NCI-H69 (cell line): ENCODE measurements around the gene PLA2G6.
A peak's percentile ranks its signal among the peaks of the same experiment; 100 is the strongest.
"Not testable (repeated sequence)": the region's sequence is repeated elsewhere in the genome, so short reads cannot be mapped to it uniquely, and the experiment has no call there.

Experiments used
- DNase-seq: peaks from one replicate; lab custom pipeline; 2025; lab: John Stamatoyannopoulos, UW

Gene PLA2G6

GRCh38 chr22:38085501-38085900 is 96.1 kb downstream of the PLA2G6 start:
- DNase-seq, result no peak

DNA sequence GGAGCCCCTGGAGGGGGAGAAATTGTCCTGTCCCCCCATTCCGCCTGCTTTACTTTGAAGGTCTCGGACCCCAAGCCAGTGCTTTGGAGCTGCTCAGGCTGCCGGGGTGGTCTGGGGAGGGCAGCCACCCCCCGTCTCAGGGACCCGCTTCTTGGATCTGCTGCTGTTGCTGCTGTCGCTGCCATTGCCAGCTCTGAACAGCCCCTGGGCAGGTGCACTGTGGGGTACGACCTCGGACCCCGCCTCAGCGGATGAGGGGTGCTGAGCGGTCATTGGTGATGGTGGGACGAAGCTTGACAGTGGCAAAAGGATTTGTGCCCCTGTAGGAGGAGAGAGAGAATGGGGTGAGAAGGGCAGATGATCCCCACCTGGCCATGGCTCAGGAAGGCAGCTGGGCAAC is 96.6 kb downstream of the PLA2G6 start:
- no peak for DNase-seq

- no peak for DNase-seq
These were observed 97.5 kb downstream of the PLA2G6 start, which contains the start of gene SLC16A8 for GRCh38 chr22:38083931-38084631. Gene SLC16A8 (minus strand): TSS chr22:38084184. CDS start chr22:38082873, 1,311 bp downstream.

GRCh38 chr22:38082986-38083710 is 98.5 kb downstream of the PLA2G6 start:
- DNase-seq, result no peak

DNA sequence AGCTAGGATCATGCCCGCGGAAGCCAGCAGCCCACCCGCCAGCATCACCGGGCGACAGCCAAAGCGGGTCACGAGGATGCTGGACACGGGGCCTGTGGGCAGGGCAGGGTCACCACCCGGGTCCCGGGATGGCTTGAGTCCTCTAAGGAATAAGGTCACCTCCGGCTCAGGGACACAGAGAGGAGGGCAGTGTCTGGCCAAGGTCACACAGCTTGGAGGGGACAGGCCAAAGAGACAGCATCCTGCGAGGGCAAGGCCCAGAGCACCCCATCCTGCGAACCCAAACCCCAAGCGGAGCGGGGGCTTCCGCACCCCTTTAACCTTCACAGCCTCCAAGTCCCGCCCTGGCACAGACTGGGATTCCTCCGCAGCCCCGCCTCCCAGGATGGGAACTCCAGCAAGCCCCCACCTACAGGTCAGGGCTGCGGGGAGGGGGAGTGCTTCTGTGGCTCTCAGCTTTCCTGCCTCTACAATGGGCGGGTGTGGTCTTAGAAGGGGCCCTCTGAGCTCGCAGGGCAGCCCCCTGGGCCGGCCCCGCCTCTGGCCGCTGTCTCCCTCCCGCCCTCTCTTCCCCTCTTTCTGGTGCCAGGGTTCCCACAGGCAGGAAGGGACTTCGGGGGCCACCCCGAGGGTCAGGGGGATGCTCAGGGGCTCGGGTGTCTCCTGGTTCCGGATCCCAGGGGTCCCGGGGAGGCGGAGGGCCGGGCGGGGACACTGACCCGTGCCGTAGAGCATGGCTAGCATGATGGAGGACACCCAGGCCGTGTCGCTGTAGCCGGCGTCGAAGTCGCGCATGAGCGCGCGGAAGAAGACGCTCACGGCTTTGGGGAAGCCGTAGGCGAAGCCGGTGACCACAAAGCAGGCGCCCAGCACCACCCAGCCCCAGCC is 99.4 kb downstream of the PLA2G6 start:
- peak; percentile 53 for DNase-seq

GRCh38 chr22:38081636-38081940 is 100.0 kb downstream of the PLA2G6 start:
- no peak for DNase-seq

DNA sequence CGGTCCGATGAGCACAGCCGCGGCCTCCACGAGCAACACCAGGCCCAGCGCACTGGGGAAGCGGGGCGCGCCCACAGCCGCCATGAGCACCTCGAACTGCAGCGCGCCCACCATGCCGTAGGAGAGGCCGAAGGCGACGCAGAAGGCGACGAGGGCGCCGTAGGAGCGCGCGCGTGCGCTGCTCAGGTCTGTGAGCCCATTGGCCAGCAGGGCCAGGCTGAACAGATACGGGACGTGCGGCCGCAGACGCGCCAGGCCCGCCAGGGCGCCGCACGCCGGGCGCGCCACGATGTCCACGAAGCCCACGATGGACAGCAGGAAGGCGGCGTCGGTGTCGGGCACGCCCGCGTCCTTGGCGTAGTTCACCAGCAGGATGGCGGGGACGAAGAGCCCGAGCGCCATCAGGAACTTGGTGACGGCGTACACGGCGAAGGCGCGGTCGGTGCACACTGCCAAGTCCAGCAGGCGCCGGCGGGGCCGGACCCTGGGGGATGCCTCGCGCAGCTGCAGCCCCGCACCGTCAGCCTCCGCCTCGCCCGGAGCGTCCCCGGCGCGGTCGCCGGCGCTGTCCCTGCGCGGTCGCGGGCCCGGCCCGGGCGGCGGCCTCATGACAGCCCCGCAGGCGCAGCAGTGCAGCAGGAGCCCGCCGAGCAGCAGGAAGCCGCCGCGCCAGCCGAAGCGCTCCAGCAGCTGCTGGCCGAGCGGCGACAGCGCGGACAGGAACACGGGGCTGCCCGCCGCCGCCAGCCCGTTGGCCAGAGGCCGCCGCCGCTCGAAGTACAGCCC is 100.6 kb downstream of the PLA2G6 start:
- DNase-seq, result peak; percentile 79

GRCh38 chr22:38080474-38080849 is 101.2 kb downstream of the PLA2G6 start:
- DNase-seq, result no peak

GRCh38 chr22:38079804-38080203 is 101.8 kb downstream of the PLA2G6 start:
- DNase-seq, result no peak

- DNase-seq, result not testable (repeated sequence)
These were observed 102.4 kb downstream of the PLA2G6 start for GRCh38 chr22:38079208-38079607.

DNA sequence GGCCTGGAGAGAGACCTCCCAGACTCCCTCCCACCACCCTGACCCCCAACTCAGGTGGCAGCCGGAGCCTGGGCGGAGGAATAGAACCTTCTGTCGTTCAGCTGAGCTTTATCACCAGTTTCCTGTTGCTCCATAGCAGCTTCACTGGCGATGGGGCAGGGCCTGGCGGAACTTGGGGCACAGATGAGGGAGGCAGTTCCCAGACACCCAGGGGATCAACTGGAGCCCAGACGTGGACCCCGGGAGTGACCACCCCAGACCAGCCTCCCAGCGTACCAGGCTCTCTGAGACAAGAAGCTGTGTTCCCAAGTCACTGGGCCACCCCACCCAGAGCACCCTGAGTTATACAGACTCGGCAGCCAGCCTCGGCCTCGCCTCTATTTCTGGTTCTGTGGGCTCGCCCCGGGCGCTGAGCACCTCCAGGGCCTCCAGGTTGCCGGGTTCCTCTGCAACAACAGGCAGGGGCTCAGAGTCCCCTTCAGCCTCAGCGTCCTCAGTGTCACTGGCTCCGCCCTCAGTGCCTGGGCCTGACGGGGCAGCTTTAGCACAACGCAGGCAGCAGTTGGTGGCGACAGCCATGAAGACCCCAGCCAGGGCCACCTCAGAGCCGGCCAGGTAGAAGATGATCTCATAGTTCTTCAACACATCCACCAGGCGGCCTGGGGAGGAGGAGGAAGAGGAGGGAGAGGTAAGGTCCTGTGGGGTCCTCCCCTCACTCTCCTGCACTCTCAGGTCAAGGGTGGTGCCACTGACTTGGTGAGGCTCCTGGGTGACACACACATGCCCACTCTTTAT is 103.4 kb downstream of the PLA2G6 start:
- no peak for DNase-seq

DNA sequence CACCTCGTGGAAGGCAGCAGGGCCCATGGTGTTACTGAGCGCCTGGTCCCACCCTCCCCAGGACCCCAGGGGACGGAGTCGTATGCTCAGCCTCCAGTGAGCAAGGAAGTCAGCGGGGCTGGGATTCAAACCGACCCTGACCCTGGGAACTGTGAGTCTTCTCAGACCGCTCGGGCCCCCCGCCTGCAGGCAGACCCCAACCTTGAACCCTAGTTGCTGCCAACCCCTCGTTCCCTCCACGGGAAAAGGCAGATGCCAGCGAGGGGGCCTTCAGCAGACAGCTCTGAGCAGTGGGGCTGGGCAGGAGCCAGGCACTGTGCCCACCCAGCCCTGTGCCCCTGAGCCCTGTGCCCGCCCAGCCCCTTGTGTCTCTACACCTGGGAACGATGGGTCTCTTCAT is 104.0 kb downstream of the PLA2G6 start:
- DNase-seq, result no peak

DNA sequence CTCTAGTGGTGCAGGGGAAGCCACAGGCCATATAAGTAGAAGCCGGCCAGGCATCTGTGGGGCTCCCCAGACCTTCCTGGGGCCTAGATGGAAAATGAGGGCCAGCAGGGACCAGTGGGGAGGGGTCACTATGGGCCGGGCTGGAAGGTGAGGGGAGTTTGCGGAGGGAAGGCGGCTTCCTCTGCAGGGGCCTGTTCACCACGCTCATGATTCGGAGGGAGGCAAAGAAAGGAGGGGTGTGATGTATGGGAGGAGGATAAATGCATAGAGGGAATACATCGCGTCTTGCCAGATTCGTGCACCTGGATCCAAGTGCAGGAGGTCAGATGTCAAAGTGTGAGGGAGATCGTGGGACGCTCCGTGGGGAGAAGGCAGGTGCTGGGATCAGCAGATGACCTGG is 104.5 kb downstream of the PLA2G6 start:
- DNase-seq, result no peak

DNA sequence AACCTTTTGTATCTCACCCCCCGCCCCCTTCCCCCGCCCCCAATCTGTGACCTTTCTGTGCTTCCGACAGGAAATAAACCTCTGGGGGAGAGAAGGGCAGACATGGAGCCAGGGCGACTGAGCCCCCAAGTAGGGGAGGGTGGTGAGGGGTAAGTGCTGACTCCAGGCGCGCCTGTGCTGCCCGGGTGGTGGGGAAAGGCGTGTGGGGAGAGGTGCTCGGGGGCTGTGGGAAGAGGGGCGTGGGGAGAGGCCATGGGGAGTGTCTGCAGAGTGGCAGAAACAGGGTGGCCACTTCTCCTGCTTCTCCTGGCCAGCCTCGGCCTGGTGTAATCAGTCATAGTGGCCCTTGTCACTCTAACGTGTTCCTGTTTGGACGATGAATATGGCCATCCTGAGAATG is 105.7 kb downstream of the PLA2G6 start:
- no peak for DNase-seq

GRCh38 chr22:38075105-38075825 is 106.4 kb downstream of the PLA2G6 start:
- no peak for DNase-seq

GRCh38 chr22:38074181-38075104 is 107.2 kb downstream of the PLA2G6 start:
- DNase-seq, result no peak

DNA sequence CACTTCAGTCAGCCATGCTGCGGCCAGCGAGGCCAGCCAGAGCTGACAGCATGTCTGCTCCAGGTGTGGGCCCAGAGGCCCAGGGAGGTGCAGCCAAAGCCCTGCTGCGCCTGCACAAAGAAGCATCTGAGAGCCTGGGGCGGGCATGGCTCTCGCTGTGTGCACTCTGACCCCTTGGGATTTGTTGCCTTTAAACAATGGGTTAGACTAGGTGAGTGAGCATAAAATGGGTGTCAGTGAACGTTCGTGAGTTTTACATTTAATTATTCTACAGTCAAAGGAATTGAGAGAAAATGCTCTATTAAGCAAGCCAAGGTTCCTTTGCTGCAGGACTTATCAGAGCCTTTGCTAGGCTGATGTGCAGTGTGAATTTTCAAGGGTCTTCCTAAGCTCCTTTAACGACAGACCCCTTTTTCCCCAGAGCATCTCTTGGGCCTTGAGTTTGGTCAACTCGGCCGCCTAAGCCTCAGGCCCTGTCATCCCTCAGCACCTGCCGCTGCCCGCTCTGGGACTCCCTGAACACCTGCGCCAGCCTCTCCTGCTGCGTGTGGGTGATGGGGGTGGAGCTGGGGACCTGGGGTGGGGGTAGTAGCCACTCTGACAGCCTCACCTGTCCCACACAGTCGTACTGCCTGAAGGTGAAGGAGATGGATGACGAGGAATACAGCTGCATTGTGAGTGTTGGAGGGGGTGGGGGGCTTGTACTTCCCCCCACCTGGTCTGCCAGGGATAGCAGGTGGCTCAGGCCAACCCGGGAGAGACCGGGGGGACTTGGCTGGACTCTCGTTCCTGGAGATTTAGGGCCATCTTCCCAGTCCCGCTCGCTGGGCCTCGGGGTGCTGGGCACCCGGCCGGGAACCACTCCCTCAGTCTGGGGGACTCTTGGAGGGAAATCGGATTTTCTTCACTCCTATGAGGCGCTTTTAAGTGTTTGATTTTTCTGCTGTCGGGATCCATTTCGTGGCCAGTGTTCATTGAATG is 108.2 kb downstream of the PLA2G6 start:
- no peak for DNase-seq
